GM18526 (cell line): ENCODE measurements around the gene TMEM181.

ENCODE experiments used
- POLR2A ChIP-seq: IDR thresholded peaks from 3 replicates; pipeline ENCODE4 v1.6.1; 2011; ENCODE audit not compliant: insufficient read length; ENCODE audit errors: extremely low read depth

The TMEM181 gene

GRCh38 chr6:158570681-158570962 lies 10.7 kb downstream of the TMEM181 start:
- no peak for TF ChIP-seq POLR2A

GRCh38 chr6:158571826-158572652 lies 12.1 kb downstream of the TMEM181 start:
- no peak for TF ChIP-seq POLR2A

- no peak for TF ChIP-seq POLR2A
These were observed 13.0 kb downstream of the TMEM181 start for GRCh38 chr6:158572653-158573541.

- TF ChIP-seq POLR2A, result no peak
These were observed 13.6 kb downstream of the TMEM181 start for GRCh38 chr6:158573542-158573931.

- TF ChIP-seq POLR2A, result no peak
These were observed 14.9 kb downstream of the TMEM181 start for GRCh38 chr6:158574800-158575199.

- TF ChIP-seq POLR2A, result no peak
These were observed 15.7 kb downstream of the TMEM181 start for GRCh38 chr6:158575550-158575949.

- no peak for TF ChIP-seq POLR2A
These were observed 24.4 kb downstream of the TMEM181 start for GRCh38 chr6:158584236-158584651.

- no peak for TF ChIP-seq POLR2A
These were observed 26.8 kb downstream of the TMEM181 start for GRCh38 chr6:158586652-158587051.

- no peak for TF ChIP-seq POLR2A
These were observed 29.5 kb downstream of the TMEM181 start for GRCh38 chr6:158589366-158589765.

GRCh38 chr6:158591134-158591809 lies 31.4 kb downstream of the TMEM181 start:
- no peak for TF ChIP-seq POLR2A

- TF ChIP-seq POLR2A, result no peak
These were observed 31.9 kb downstream of the TMEM181 start for GRCh38 chr6:158591810-158592209.

- no peak for TF ChIP-seq POLR2A
These were observed 33.8 kb downstream of the TMEM181 start for GRCh38 chr6:158593670-158594069.

- no peak for TF ChIP-seq POLR2A
These were observed 35.3 kb downstream of the TMEM181 start for GRCh38 chr6:158595223-158595622.

GRCh38 chr6:158596861-158597260 lies 37.0 kb downstream of the TMEM181 start:
- no peak for TF ChIP-seq POLR2A

- TF ChIP-seq POLR2A, result no peak
These were observed 37.7 kb downstream of the TMEM181 start for GRCh38 chr6:158597565-158597964.

- no peak for TF ChIP-seq POLR2A
These were observed 39.7 kb downstream of the TMEM181 start for GRCh38 chr6:158599635-158600034.
